ENCODE measurements around the gene BRCC3. TPM values are rescaled to one million over a fixed set of nuclear protein-coding genes. Genes with fewer than 3 reads are reported as not detected.

Gene BRCC3
- total RNA-seq: 16.5 TPM
- long read RNA-seq, transcript BRCC3-208 (10 exons, 2,694 nt): major isoform, 5 of 10 reads
- long read RNA-seq, partial matches to known transcripts: 0 of 10 reads
- long read RNA-seq, other reads (novel, unspliced or antisense): 5 of 10 reads

- DNase-seq (ENCODE audit: missing footprints) (peak; percentile 89), ATAC-seq (peak; percentile 96)
- intact Hi-C loops (cut with DNase I): loop anchor here (2.0 kb wide), 1 partner anchor 44 kb away; the partner anchor contains the start of gene FUNDC2
Measured at GRCh38 chrX:155070975-155071693, at the start of gene BRCC3, which contains the start of the genes CMC4 and MTCP1. BRCC3 (plus strand) TSS chrX:155071508; CDS start chrX:155071528, 20 bp downstream. CMC4 (minus strand) TSS chrX:155071136; CDS start chrX:155064023, 7,113 bp downstream. MTCP1 (minus strand) TSS chrX:155071136; CDS start chrX:155066010, 5,126 bp downstream.

DNA sequence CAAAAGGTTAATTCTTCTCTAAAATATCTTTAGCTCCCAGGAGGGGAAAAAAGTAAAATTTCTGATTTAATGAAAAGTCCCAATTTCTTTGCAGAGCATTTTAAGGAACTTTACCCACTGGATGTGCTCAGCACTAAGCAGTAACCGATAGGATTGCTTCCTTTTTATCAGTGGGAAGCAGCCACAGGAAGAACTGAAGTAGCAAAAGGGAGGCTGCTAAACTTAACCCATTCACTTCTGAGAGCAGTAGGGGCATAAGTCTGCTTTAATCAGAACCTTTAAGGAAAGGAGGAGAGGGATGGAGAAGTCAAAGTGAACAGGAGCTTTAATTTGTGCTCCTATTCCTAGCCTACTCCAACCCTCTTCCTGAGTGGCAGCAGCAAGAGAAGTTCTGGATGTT is 48.7 kb upstream of the BRCC3 start, which contains the start of gene F8:
TSS of gene F8 (minus strand) at position 139 of the 400 bp plus-strand sequence. CDS start 171 bp downstream, outside the sequence.
- intact Hi-C loops (cut with DNase I): no loop called here
- no peak for ATAC-seq
- no peak for DNase-seq (ENCODE audit: missing footprints)

DNA sequence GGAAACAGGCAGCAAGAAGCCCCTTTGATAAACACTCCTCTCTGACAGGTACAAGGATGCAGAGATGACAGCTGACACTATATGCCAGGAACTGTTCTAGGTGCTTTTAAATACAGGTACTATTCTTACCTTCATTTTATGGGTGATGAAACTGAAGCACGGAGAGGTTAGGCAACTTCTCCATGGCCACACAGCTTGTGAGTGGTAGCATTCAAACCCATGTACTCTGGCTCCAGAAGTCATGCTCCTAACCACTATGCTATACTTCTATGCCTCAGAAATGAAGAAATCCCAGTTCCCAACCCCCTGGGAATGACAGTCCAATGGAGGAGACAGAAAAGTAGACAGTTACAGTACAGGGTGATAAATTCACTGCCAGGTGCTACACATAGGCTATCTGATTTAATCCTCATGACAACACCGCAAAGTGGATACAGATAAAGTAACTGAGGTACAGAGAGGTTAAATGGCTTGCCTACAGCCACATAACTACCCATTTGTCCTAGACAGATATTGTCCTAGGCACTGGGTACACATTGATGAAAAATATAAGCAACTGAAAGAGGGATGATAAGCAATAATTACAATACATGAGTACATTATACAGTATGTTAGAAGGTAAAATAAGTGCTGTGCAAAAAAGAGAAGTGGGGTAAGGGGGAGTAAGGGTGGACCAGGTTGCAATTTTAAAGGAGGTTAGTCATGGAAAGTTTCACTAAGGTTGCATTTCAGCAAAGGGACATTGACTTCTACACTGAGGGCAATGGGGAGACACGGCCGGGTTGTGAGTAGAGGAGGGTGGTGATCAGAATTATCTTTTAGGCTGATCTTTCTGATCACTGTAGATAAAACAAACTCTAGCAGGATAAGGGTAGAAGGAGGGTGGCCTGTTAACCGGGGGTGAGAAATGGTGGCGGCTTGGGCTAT is 47.1 kb upstream of the BRCC3 start:
- ATAC-seq (no peak), DNase-seq (ENCODE audit: missing footprints) (no peak)
- intact Hi-C loops (cut with DNase I): no loop called here

DNA sequence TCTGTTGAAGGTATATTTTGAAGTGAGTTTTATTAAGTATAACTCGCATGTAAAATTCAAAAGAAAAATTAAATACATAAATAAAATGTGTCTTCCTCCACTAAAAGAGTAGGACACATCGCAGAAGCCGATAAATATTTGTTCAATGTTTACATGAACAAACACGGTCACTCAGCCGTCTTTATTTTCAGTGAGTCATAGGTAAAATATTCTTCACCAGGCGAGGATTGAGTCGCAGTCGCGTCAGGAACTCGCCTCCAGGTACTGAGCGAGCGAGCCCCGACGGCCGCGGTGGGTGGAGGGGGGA is 44.9 kb upstream of the BRCC3 start:
- DNase-seq (ENCODE audit: missing footprints) (no peak), ATAC-seq (no peak)
- intact Hi-C loops (cut with DNase I): loop anchor here (2.0 kb wide), 1 partner anchor 44 kb away; the partner anchor contains the start of genes BRCC3, CMC4 and MTCP1

- peak; percentile 96 for ATAC-seq
- intact Hi-C loops (cut with DNase I): loop anchor here (2.0 kb wide), 1 partner anchor 44 kb away; the partner anchor contains the start of genes BRCC3, CMC4 and MTCP1
- peak; percentile 96 for DNase-seq (ENCODE audit: missing footprints)
Measured at GRCh38 chrX:155026727-155027508, 44.4 kb upstream of the BRCC3 start, which contains the start of gene FUNDC2. FUNDC2 (plus strand) TSS chrX:155026844; CDS start chrX:155026939, 95 bp downstream.

DNA sequence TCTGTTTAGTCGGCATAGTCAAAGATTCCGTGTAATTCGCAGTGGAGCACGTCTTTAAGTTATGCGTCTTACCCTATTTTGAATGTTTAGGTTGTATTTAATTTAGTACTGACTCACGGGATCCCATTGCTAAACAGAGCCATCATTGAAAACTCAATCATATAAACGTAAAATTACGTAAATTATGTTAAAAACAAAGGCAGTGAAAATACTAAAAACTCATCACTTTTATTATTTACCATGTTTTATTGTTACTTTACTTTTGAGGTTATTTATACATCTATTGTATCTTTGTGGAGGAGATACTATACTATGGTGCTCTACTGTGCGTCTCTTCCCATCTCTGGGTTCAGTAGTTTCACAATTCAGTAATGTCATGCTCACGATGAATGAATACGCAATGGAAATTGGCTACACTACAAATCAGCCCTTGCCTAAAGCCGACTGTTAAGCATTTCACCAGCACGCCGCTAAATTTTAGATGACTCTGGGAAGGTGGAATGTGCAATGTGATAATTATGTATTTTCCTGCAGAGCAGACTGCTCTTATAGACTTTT is 43.7 kb upstream of the BRCC3 start:
- ATAC-seq: peak; percentile 42
- DNase-seq (ENCODE audit: missing footprints): no peak
- intact Hi-C loops (cut with DNase I): loop anchor here (2.0 kb wide), 1 partner anchor 43 kb away; the partner anchor contains the start of genes BRCC3, CMC4 and MTCP1

DNA sequence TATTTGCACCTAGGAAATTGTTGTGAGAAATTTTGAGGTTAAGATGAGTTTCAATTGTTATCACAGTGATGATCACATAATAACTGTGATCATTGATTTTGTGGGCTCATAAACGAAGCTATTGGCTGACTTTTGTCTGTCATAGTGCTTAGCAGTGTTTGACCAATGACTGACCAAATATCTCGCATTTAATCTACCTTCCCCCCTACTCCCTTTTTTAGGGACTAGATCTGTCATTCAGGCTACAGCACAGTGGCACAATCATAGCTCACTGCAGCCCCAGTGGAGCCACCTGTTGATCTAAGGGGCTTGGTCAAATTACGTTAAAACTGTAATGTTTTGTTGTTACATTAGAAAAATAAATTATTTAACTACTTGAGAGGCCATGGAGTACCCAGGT is 43.2 kb upstream of the BRCC3 start:
- intact Hi-C loops (cut with DNase I): no loop called here

DNA sequence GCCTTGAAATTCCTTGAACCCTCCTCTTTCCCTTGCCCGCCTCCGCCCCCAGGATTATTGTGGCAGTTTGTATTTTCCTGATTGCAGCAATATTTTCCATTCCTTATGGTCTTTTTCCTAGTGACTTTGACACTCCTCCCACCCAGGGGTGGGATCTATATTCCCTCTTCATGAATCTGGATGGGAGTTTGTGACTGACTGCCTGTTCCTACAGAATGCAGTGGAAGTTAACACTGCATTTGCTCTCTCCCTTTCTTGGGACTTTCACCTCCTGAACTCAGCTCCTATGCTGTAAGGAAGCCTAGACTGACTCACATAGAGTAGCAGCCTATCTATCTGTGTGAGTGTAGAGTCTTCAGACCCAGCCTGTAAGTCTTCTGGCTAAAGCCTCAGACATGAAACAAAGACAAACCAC is 42.4 kb upstream of the BRCC3 start:
- DNase-seq (ENCODE audit: missing footprints) (no peak), ATAC-seq (no peak)
- intact Hi-C loops (cut with DNase I): no loop called here

More for the DNA sequence above, 43.2 kb upstream of the BRCC3 start:
- DNase-seq (ENCODE audit: missing footprints): no peak
- ATAC-seq: no peak

DNA sequence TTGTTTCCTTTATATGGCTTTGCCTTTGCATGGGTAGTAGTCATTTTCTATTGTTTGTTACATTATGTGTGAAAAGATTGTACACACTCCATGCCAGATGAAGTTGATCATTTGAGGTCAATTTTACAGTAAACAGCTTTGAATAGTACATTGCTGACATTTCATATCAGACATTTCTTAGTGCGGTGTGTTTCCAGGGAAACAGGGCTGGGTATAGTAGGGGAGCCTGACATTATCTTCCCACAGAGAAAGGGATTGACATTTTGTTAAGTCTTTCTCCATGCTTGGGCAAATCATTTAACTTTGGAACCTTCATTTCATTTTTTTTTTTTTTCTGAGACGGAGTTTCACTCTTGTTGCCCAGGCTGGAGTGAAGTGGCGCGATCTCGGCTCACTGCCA is 39.7 kb upstream of the BRCC3 start:
- intact Hi-C loops (cut with DNase I): no loop called here
- no peak for ATAC-seq
- no peak for DNase-seq (ENCODE audit: missing footprints)

- intact Hi-C loops (cut with DNase I): no loop called here
- DNase-seq (ENCODE audit: missing footprints) (no peak), ATAC-seq (no peak)
Measured at GRCh38 chrX:155035688-155036087, 35.6 kb upstream of the BRCC3 start.

DNA sequence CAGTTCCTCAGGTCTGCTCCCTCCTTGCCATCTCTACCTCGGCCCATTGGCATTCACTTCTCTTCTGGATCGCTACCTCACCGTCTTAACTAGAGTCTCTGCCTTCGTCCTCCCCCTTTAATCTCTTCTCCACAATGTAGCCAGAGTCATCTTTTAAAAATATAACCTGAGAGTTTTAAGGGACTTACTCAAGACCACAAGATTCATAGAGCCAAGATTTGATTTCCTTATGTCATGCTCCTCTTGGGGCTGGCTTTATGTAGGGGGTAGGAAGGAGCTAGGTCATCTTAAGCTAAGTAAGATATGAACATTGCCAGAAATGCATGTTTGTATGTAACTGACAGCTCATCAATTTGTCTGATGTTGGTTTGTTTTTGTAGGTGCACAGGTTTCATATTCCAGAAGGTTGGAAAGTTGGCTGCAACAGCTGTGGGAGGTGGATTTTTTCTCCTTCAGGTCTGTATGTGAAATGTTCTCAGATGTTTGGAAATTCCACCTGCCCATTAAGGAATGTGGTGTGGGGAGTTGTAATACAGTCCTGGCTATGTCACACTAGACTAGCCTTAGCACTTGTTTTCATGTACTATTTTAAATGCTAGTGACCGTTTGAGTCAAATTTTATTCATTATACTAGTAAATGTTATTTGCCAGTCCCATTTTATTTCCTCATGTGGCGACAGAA is 25.0 kb upstream of the BRCC3 start:
- DNase-seq (ENCODE audit: missing footprints): no peak
- no peak for ATAC-seq
- intact Hi-C loops (cut with DNase I): no loop called here

DNA sequence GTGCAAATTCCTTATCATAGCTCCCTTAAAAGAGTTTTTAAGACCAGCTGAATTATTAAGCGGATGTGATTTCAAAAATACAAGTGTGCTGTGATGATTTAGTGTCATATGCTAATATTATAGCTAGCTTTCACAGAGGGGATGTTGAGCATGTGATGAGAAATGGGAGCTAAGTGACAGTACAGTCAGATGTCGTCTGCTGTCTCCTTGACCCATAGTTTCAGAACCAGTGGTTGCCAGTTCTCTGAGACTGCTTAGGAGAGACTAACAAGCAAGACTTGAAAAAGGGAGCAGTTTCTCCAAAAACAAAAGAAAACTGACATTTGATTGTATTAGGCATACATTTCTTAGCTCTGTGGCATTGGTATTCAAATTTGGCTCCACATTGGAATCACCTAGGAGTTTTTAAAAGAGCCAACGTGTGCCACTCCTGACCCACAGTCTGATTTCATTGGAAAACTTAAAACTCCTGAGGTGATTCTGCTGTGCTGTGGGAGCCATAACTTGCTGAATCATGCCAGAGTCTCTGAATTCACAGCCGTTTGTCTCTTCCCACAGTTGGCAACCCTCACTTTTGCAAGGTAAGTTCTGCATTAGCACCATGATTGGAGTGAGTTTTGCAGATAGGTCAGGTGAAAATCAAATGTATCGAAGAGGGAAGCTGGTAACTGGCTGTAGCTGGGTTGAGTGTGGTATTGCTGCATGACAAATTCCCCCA is 24.3 kb upstream of the BRCC3 start:
- intact Hi-C loops (cut with DNase I): no loop called here
- no peak for ATAC-seq
- DNase-seq (ENCODE audit: missing footprints): no peak

- ATAC-seq (no peak), DNase-seq (ENCODE audit: missing footprints) (no peak)
- intact Hi-C loops (cut with DNase I): no loop called here
Measured at GRCh38 chrX:155048977-155049619, 22.2 kb upstream of the BRCC3 start.

- intact Hi-C loops (cut with DNase I): no loop called here
- ATAC-seq: no peak
- no peak for DNase-seq (ENCODE audit: missing footprints)
Measured at GRCh38 chrX:155052738-155053498, 18.4 kb upstream of the BRCC3 start.

DNA sequence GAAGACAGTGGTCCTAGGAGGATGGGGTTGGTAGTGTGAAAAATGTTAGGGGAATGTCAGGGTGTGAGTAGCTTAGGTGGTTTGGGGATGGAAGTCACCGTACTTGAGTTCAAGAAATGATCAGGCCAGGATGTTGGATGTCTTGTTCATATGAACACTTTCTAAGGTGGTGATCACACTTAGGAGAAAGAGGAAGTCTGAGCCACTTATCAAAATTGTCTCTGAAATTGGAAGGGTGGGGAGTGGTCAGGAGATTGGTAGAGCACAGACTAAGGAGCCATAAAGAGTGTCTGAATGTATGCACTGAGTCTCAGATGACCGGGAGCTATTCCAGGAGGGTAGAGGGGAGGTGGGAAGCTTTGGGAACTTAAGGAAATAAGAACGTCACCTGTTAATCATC is 17.7 kb upstream of the BRCC3 start:
- ATAC-seq (no peak), DNase-seq (ENCODE audit: missing footprints) (no peak)
- intact Hi-C loops (cut with DNase I): no loop called here

DNA sequence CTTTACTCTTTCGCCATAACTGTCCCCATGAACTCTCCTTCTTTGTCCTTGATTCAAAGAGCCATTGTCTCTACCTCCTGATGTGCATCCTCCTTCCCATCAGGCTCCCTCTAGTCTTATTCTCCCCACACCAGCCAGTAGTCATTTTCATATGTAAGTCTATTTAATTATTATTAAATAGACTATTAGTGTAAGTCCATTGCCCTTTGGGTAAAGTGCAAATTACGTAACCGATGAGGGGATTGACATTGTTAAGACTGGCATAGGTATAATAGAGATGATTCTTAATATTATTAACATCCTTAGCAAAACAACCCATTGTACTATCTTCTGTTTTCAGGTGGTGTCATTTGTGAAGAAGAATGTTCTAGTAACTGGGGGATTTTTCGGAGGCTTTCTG is 17.1 kb upstream of the BRCC3 start:
- no peak for DNase-seq (ENCODE audit: missing footprints)
- ATAC-seq: no peak
- intact Hi-C loops (cut with DNase I): no loop called here

All from Right ventricle myocardium inferior (tissue), 1 donor.